Smooth muscle cell of the brain vasculature (primary cell): ENCODE results near the gene ASAP3.
"Not testable (repeated sequence)": the region's sequence is repeated elsewhere in the genome, so short reads cannot be mapped to it uniquely, and the experiment has no call there.

Source experiments
- DNase-seq: peaks from one replicate; pipeline ENCODE4 v3.0.0-alpha.2; 2012; ENCODE audit warnings: low read depth, low spot score

ASAP3 gene

GRCh38 chr1:23396380-23396779, 87.6 kb downstream of the ASAP3 start:
- DNase-seq, result no peak

DNA sequence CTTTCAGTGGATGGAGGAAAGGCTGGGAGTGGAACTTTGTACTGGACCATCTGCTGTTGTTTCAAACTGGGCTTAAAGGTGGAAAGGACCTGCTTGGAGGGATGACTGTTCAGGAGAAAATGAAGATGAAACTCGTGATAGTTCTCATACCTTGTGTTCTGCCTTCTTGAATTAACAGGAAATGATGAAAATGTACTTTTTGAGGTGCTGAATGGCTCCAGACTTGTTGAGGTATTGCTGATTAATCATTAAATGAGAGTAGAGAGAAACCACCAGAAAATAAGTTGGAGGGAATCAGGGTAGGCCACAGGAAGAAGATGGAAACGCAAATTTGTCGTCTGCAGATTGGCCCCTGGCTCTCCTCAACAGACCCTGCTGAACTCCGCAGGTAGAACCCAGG, 88.1 kb downstream of the ASAP3 start:
- DNase-seq, result no peak

DNA sequence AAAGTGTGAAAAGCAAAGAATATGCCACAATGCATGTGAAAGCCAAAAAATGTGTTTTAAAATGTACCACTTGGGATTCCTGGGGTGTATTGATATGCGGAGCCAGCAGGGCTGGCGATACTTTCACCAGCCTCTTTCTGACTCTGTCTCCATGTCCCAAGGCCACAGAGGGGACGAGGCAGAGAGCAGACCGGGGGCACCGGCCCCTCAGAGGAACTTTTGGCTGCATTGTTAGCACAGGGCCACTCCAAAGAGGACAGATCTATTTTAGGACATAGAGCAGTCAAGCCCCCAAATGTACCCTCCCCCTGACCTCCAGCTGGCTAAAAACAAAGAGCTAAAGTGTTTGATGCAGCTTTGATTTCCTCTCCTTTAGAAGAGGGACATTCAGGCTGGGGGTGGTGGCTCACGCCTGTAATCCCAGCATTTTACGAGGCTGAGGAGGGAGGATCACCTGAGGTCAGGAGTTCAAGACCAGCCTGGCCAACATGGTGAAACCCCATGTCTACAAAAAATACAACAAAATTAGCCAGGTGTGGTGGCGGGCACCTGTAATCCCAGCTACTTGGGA, 88.7 kb downstream of the ASAP3 start:
- no peak for DNase-seq

DNA sequence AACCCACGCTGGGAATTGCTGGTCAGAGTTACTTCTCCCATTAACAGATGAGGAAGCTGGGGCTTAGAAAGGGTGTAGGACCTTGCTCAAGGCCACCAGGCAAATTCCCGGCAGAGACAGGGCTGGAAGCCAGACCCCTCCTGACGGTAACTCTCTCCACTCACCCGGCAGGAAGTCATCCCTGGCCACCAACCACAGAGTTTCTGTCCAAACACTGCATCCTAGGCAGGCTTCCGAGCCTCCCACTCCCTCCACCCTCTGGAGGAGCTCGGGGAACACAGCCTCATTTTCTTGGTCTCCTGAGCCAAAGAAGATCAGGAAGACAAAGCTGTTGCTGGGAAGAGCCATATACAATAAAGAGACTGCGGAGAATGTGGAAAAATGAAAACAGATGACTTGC, 89.3 kb downstream of the ASAP3 start:
- peak; percentile 67 for DNase-seq

DNA sequence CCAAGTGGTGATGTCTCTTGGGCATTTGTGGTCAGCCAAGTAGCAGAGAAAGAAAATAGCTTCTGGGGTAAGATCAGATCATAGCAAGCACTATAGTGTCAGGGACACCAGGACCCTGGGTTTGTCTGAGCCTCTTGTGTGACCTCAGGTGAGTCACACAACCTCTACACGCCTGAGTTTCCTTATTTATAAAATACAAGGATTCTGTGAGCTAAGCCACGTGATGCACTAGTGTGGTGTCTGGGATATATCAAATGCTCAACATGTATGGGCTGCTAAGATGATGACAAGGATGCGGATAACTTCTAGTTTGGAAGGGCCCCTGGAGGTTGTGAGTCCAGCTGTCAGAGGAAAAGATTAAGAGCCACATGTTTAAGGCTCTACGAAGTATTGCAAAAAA, 89.8 kb downstream of the ASAP3 start:
- peak; percentile 64 for DNase-seq

DNA sequence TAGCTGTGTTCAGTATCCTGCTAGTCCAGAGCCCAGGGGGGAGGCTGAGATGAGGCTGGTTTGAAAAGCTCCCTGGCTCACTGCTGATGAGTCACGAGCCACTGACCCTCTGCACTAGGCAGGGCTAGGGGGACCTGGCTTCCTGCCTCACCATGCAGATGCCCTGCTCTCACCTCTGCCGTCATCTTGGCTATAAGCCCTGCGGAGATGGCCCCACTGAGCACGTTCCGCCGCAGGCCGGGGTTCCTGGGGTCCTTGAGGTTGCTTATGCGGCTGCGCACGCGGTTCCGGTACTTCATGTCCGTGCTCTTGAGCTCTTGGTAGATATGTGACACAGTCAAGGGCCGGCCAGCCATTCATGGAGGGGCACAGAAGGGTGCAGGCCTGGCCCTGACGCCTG, 90.3 kb downstream of the ASAP3 start:
- no peak for DNase-seq

- no peak for DNase-seq
Observed at GRCh38 chr1:23392125-23392855, 91.7 kb downstream of the ASAP3 start.

DNA sequence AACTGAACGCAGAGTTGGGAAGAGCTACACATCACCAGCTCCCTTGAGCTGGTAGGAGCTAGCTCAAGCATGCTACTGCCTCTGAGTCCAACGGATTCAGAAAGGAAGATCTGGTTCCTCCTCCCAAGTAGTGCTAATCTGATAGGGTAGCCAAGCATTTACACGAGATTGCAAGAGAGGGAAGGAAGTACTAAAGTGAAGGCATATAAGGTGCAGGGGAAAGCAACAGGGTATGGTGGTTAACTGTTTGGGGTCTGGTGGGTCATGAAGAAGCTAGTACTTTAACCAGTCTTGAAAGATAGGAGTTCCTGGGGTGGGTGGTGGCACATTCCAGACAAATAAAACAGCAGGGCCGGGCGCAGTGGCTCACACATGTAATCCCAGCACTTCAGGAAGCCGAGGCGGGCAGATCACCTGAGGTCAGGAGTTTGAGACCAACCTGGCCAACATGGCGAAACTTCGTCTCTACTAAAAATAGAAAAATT, 94.1 kb downstream of the ASAP3 start:
- no peak for DNase-seq

GRCh38 chr1:23387494-23387893, 96.5 kb downstream of the ASAP3 start:
- DNase-seq, result no peak

- DNase-seq, result no peak
Observed at GRCh38 chr1:23385119-23385621, 98.8 kb downstream of the ASAP3 start.

- DNase-seq, result no peak
Observed at GRCh38 chr1:23384312-23385058, 99.5 kb downstream of the ASAP3 start.

GRCh38 chr1:23383577-23384311, 100.2 kb downstream of the ASAP3 start:
- DNase-seq, result no peak

DNA sequence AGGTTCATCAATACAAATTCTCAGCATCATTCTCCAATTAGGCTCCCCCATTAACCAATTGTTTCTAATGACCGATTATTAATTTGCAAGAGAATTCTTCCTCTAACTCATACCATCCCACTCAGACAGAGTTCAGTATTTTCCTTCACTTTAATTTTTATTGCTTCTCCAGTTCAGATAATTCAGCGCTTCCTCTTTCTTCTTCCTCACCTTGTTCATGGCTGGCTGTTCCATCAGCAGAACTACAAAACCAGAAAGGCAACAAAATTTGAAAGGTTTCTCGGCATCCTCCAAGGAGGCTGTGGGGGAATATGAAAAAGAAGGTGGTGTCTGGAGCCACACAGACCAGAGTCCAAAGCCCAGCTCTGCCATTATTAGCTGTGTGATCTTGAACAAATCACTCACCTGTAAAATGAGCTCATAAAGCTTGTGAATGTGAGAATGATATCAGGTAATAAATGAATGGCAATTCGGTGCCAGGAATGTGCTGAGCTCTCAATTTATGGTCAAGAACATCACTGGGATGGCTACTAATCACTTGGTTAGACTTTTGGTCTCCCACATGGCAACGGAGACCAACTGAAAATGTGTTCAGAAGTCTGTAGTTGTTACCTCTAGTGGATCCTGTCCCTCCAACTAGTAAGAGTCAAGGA, 102.6 kb downstream of the ASAP3 start:
- DNase-seq, result no peak

- DNase-seq, result no peak
Observed at GRCh38 chr1:23380719-23381118, 103.3 kb downstream of the ASAP3 start.

- not testable (repeated sequence) for DNase-seq
Observed at GRCh38 chr1:23380236-23380635, 103.7 kb downstream of the ASAP3 start.
